Stimulated activated CD8-positive, alpha-beta memory T cell treated with anti-CD3 and anti-CD28 coated beads, Interleukin-7, amount 100 ng/mL, for 4 hours (primary cell): ENCODE results near the gene TP53RK.
A peak's percentile ranks its signal among the peaks of the same experiment; 100 is the strongest.
"Not testable (repeated sequence)": the region's sequence is repeated elsewhere in the genome, so short reads cannot be mapped to it uniquely, and the experiment has no call there.

Source experiments
- DNase-seq, 2 donors: peaks; one replicate each; pipeline ENCODE4 v3.0.0-alpha.2; 2020; ENCODE audit warnings: low read depth in 2 of 2

The TP53RK gene

GRCh38 chr20:46683011-46683667 lies 6.1 kb downstream of the TP53RK start:
- no peak for DNase-seq

DNA sequence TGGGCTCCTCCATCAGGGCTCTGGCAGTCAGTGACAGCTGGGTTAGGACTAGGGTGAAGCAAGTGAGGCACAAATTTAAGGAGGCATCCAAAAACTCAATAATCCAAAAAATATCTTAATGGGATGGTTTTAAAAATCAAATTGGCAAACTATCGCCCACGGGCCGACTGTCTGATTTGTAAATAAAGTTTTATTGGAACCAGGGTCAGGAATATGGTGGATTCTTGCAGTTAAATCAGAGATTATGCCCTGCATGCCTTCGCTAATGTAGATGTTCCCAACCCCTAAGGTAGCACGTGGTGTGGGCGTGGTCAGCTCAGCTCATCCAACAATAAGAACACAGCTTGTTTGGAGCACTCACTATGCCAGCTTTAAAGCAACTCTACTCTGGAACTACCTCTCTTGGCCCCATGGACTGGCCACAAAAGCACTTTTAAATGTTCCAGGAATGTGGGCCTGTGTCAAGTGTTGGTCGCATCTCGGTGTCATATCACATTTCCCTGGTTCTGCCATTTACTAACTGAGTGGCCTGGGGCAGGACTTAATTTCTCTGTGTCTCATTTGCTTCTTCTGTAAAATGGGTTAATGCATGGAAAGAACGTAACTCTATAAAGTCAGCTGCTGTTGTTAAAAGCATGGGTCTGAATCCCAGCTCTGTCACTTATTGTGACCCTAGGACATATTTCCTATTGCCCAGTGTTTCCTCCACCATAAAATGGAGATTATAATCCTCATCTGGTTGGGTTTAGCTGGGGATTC lies 7.0 kb downstream of the TP53RK start:
- no peak for DNase-seq

DNA sequence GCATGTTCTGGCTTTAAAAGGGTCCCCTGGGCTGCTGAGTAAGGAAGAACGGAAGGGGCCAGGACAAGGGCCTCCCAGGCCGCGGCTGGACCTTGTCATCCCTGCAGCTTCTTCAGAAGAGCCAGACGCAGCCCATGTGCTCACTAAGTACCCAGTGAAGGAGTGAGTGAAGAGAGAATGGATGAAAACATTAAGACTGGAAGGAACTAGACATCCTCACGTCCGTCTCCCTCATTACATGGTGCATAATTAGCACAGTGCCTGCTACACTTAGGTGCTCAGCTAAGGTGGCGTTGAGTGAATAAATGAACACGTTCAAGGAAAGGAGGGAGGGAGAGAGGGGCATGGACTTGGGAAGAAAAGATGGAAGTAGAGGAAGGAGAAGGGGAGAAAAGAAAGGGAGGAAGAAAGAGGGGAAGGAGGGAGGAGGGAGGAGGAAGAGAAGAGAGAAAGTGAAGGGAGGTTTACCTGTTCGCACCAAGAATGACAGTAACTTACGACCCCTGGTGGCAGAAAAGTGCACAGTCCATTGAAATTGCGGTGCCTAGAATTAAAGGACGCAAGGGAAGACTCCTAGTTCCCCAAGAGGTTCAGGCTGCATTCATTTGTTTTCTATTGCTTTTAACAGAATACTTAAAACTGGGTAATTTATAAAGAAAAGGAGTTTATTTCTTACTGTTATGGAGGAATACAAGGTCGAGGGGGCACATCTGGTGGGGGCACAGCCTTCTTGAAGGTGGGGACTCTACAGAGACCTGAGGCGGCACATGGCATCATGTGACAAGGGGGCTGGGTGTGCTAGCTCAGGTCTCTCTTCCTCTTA lies 8.0 kb downstream of the TP53RK start:
- peak; percentile 36 to 44 for DNase-seq

GRCh38 chr20:46680684-46681031 lies 8.6 kb downstream of the TP53RK start:
- DNase-seq = no peak

- no peak for DNase-seq
These were observed 10.7 kb downstream of the TP53RK start for GRCh38 chr20:46678516-46678915.

- DNase-seq = no peak
These were observed 11.6 kb downstream of the TP53RK start for GRCh38 chr20:46677608-46678007.

- not testable (repeated sequence) for DNase-seq
These were observed 12.5 kb downstream of the TP53RK start for GRCh38 chr20:46676649-46677316.

DNA sequence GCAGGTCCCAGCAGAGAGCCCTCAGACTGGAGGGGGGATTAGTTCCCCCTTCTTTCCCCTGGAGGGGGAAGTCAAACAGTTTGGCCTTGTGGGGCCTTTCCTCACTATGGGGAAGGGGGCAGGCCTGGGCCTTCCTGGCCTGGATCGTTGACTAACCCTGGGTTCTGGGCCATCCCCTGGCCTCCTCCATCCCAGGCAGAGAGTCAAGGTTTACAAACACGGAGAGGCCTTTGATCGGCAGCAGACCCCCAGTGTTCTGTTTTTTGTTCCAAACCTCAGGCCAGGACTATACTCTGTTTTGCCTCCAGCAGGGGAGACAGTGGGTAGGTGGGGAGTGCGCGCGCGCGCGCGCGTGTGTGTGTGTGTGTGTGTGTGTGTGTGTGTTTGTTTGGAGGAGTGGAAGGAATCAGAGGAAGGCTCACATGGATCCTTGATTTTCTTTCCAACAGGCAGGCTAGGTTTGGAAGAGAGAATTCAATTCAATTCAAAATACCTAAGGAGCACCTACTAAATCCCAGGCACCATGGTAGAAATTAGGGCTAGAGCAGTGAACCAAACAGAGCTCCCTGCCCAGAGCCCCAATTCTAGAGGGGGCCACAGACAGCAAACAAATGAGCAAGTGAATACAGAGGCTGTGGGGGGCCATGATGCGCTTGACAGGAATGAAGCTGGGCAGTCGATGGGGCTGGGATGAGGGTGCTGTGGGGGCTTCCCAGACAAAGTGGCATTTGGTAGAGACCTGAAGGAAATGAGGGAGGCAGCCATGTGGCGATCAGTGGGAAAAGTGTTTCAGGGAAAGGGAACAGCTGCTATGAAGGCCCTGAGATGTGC lies 14.8 kb downstream of the TP53RK start:
- no peak for DNase-seq

DNA sequence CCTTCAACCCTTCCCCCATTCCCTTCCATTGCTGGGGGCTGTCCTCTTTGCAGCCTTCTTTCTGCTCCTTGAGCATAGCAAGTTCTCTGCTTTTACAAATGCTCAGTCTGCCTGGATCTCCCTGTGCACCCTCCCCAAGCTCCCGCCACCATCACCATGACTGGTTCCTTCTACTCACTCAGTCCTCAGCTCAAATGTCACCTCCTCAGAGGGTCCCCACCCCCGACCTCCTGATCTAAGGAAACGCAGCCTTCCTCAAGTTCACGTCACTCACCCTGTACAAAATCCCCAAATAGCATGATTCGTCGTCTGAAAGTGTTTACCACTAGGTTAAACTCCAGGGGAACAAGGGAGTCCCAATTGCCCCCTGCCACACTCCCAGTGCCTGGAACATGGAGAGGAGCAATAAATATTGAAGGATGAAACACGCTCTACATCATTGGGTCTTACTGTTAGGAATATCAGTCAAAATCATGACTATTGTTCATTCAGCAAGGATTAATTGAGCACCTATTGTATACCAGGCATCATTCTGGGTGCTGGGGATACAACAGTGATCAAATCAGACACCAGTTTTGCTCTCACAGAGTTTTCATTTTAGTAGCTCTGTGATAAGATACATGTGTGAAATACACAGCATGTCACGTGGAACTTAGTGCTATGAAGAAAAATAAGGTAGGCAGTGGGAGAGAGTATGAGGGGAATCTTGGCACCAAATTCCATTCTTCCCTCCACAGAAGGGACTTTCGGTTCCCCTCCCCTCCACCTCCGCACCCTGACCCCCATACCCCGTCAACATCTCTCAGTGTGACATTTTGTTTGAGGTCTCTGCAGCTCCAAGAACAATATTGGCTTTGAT lies 15.6 kb downstream of the TP53RK start:
- no peak for DNase-seq

- DNase-seq = no peak
These were observed 16.6 kb downstream of the TP53RK start for GRCh38 chr20:46672543-46673148.

DNA sequence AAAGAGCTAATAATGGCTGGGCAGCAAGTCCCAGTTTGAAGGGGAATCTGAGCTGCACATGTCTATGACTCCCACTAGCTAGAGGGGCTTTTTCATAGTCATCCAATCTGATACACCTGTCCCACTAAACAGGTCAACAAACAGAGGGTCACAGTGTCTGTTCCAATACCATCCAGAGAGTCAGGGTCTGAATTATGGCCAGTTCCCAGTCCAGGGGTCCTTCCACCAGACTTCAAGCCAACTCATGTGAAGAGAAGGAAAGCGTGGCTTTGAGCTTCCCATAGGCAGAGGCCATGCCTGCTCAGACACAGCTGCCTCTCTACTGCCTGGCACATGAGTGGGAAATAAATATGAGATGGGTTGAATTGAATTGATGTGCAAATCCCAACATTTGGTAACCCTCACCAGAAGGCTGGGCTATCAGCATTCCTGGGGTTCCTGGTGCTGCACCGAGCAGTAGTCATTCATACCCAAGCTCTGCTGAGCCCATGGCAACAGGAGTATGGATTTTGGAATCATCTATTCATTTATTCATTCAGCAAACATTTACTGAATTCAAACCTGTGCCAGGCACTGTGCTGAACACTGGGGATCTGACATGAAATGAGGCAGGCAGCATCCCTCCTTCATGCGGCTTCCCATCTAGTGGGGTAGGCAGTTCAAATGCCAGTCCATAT lies 17.2 kb downstream of the TP53RK start:
- DNase-seq = no peak

DNA sequence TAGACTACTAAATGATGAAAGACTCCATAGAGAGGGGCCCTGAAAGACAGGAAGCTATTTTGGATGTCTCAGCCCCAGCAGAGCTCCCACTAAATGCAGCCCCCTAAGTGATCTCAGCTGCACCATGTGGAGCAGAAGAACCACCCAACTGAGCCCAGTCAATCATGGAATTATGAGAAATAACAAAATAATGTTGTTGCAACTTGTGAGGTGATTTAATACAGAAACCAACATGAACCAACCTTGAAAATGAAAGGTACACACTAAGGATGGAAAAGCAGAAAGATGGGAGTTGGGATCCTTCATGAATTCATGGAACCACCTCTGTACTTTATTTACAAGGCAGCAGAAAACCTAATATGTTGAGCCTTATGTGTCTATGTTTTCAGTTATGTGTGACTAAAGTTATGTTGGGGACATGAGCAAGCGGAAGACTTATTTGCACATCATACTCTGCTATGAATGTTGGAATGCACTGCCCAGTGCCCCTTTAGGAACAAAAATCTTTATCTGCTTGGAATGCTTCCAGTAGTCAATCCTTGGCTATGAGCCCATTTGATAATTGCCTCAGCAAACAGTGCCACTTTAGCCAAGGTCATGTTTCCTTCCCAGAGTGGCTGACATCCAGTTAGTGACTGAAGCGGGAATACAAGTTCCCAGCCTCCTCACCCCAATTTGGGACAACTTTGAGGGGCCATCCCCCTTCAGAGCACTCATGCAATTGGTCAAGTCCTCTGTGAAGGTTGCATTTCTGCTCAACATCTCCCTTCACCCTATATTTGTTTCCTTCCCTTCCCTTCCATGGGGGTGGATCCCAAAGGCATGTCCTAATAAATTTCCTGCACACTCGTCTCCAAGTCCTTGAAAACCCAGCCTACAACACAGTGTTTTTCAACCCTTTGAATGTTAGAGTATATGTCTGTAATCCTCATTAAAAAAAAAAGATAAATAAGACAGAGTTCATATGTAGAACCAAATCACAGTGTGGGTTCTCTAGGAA lies 18.4 kb downstream of the TP53RK start:
- no peak for DNase-seq

GRCh38 chr20:46670228-46670584 lies 19.0 kb downstream of the TP53RK start:
- DNase-seq = no peak

- no peak for DNase-seq
These were observed 22.3 kb downstream of the TP53RK start for GRCh38 chr20:46666818-46667515.

DNA sequence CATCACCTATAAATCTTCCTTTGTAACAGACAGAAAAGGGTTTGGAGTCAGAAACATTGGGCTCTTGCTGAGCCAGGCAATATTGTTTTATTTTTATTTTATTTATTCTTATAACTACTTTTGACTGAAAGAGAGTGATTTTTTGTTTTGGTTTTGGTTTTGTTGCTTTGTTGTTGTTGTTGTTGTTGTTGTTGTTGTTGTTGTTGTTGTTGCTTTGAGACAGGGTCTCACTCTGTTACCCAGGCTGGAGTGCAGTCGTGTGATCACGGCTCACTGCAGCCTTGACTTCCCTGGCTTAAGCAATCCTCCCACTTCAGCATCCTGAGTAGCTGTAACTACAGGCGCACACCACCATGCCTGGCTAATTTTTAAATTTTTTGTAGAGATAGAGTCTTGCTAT lies 22.9 kb downstream of the TP53RK start:
- no peak for DNase-seq

GRCh38 chr20:46665602-46666001 lies 23.6 kb downstream of the TP53RK start:
- no peak for DNase-seq

DNA sequence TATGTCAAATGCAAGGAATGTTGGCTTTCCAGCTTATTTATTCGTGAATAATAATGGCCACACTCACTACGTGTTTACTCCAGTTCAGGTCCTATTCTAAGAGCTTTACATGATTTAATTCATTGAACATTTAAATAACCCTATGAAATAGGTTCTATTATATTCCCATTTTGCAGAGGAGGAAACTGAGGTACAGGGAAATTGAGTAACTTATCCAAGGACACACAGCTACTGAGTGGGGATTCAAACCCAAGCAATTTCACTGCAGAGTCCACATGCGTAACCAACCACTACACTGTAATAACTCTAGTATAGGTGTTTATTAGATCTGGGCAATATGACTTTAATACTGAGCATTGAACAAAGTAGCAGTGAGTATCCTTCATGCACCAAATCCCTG lies 25.7 kb downstream of the TP53RK start:
- DNase-seq = no peak

DNA sequence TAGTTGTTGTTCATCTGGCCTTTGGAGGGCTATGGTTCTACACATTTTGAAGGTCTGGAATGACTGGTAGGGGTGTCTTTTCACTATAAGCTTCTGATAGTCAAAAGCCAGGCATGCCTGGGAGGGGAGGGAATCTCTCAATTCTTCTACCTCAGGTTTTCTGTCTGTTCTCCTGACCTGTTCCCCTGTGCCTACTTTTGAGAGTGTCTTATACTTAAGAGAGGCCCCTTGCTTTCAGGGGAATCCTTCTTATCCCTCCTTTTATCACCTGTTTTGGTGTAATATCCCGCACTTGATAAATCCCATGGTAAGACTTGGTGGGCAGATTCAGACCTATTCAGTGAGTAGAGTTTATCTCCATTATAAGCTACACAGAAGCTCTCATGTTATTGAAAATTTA lies 27.6 kb downstream of the TP53RK start:
- DNase-seq = no peak
